ENCODE data around the gene CTSW.

GRCh38 chr11:65866509-65867283 is 12.9 kb upstream of the CTSW start:
- TF ChIP-seq CTCF (IDR thresholded peaks at IDR 0.05; ENCODE audit: insufficient read depth, low read length, poor library complexity, severe bottlenecking): no peak
- TF ChIP-seq EZH2phosphoT487 (conservative IDR thresholded peaks at IDR 0.05; ENCODE audit: low read length): no peak

Measured in SU-DHL-6 (cell line).